Thyroid gland (tissue), 4 donors: Measurements from ENCODE around the gene CNDP1.
"Not testable (repeated sequence)": the region's sequence is repeated elsewhere in the genome, so short reads cannot be mapped to it uniquely, and the experiment has no call there.

ENCODE experiments used
- POLR2A ChIP-seq, 2 donors: fragments of 450-650 bp; IDR thresholded peaks; one replicate each; pipeline ENCODE4 v1.6.1; 2017; ENCODE audit warnings: antibody characterized with exemption in 2 of 2, mild to moderate bottlenecking in 2 of 2, moderate library complexity in 1 of 2
- TF ChIP-seq, protein P1 (sequence below), 6 experiments: fragments of 200-600 bp in 3 of 6; fragments of 450-650 bp in 3 of 6; sonication (generic) in 3 of 6; IDR thresholded peaks; one replicate each; pipeline ENCODE4 v1.5.1; 2016 to 2019; ENCODE audit warnings: antibody characterized with exemption in 6 of 6, mild to moderate bottlenecking in 2 of 6, inconsistent platforms in 1 of 6, moderate library complexity in 1 of 6

DNA sequence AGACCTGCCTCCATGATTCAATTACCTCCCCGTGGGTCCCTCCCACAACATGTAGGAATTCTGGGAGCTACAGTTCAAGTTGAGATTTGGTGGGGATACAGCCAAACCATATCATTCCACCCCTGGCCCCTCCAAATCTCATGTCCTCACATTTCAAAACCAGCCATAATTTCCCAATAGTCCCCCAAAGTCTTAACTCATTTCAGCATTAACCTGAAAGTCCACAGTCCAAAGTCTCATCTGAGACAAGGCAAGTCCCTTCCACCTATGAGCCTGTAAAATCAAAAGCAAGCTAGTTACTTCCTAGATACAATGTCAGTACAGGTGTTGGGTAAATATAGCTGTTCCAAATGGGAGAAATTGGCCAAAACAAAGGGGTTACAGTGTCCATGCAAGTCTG lies 30.9 kb downstream of the CNDP1 start:
- TF ChIP-seq, protein P1, sequence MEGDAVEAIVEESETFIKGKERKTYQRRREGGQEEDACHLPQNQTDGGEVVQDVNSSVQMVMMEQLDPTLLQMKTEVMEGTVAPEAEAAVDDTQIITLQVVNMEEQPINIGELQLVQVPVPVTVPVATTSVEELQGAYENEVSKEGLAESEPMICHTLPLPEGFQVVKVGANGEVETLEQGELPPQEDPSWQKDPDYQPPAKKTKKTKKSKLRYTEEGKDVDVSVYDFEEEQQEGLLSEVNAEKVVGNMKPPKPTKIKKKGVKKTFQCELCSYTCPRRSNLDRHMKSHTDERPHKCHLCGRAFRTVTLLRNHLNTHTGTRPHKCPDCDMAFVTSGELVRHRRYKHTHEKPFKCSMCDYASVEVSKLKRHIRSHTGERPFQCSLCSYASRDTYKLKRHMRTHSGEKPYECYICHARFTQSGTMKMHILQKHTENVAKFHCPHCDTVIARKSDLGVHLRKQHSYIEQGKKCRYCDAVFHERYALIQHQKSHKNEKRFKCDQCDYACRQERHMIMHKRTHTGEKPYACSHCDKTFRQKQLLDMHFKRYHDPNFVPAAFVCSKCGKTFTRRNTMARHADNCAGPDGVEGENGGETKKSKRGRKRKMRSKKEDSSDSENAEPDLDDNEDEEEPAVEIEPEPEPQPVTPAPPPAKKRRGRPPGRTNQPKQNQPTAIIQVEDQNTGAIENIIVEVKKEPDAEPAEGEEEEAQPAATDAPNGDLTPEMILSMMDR (IDR thresholded peaks at IDR 0.05), result not testable (repeated sequence)
- TF ChIP-seq POLR2A (IDR thresholded peaks at IDR 0.05), result not testable (repeated sequence)
